Measurements from ENCODE around the gene PNP.

The PNP gene

DNA sequence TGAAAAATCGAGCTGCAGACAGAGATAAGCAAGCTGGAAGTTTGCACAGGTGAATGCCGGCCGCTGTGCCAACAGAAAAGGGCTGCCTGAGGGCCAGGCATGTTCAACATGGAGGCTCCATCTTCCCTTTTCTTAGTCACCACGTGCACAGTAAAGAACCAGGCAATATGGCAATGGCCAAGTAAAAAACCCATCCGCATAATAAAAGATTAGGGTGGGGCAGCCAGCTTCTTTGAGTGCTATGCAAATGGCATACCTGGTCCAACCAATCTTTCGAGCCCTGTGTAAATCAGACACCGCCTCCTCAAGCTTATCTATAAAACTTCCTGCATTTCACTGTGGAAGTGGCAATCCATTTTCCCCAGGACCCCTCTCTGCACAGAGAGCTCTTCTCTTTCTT is 16.7 kb downstream of the PNP start:
- Histone ChIP-seq H3K36me3 (ENCODE audit: control insufficient read depth in 2 of 2, insufficient read depth in 1 of 2, low read length in 2 of 2) (no peaks in the 10 kb centered on the region), H3K4me3 (ENCODE audit: low read depth, low read length) (no peak overlapping the region), H3K27ac (ENCODE audit: extremely low read depth, low read depth, low read length) (no peak overlapping the region), H3K4me1 (ENCODE audit: control insufficient read depth, insufficient read depth, low read length) (no peaks in the 10 kb centered on the region), H3K9me3 (ENCODE audit: control insufficient read depth, insufficient read depth, low read depth, low read length) (no peaks in the 10 kb centered on the region)
- POLR2A ChIA-PET = interaction anchor here (0.9 to 1.1 kb wide), 2 partner anchors 16 to 24 kb away, joined by 3 to 4 read pairs; partner anchors contain the start of gene PIP4P1
- TF ChIP-seq YY1 (tag by site-specific recombination; IDR thresholded peaks at IDR 0.05) (no peak), ZNF654 (tag by site-specific recombination; IDR thresholded peaks at IDR 0.05; ENCODE audit: low read depth) (no peak), ZNF791 (tag by site-specific recombination; IDR thresholded peaks at IDR 0.05) (no peak), ZNF596 (tag by site-specific recombination; IDR thresholded peaks at IDR 0.05) (no peak), ZNF624 (tag by site-specific recombination; IDR thresholded peaks at IDR 0.05) (no peak), ZNF157 (tag by site-specific recombination; IDR thresholded peaks at IDR 0.05) (no peak), ZNF843 (tag by site-specific recombination; IDR thresholded peaks at IDR 0.05) (no peak), BCL11B (tag by site-specific recombination; IDR thresholded peaks at IDR 0.05; ENCODE audit: low read depth) (no peak)
- TF ChIP-seq, protein P1, sequence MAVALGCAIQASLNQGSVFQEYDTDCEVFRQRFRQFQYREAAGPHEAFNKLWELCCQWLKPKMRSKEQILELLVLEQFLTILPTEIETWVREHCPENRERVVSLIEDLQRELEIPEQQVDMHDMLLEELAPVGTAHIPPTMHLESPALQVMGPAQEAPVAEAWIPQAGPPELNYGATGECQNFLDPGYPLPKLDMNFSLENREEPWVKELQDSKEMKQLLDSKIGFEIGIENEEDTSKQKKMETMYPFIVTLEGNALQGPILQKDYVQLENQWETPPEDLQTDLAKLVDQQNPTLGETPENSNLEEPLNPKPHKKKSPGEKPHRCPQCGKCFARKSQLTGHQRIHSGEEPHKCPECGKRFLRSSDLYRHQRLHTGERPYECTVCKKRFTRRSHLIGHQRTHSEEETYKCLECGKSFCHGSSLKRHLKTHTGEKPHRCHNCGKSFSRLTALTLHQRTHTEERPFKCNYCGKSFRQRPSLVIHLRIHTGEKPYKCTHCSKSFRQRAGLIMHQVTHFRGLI (tag by site-specific recombination; IDR thresholded peaks at IDR 0.05) = no peak
- CTCF ChIA-PET = interaction anchor here (1.1 kb wide), 1 partner anchor 650 kb away, joined by 3 read pairs; no protein-coding TSS in a partner anchor

DNA sequence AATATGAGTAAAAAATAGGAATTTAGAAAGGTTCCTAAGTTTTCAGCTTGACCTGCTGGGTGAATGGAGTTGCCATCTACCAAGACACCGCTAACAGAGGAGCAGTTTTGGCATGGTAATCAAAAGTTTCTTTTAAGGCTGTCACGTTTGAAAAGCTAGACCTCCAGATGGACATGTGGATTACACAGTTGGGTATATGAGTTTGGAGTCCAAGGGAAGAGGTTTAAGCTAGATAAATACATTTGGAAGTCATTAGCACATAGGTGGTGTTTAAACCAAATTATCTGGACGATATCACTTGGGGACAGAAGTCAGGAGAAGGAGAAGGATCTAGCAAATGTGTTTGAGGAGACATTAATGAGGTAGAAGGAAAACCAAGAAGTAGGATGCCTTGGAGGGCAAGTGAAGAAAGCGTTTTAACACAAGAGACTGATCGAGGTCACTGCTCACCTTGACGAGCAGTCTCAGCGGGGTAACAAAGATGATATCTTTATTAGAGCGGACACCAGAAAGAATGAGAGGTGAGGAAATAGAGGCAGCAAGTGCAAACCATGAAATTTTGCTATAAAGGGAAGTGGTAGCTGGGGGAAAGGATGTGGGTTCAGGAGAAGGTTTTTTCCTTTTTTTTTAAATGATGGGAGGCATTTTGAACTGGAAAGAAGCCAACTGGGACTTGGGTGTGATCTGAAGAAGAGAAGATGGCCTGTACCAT is 17.6 kb downstream of the PNP start:
- H3K27ac ChIP-seq (ENCODE audit: extremely low read depth, low read depth, low read length) = no peak overlapping the region
- CTCF ChIA-PET = interaction anchor here (0.6 to 1.1 kb wide), 3 partner anchors 38 to 649 kb away, joined by 3 read pairs; no protein-coding TSS in a partner anchor
- POLR2A ChIA-PET = interaction anchor here (0.7 to 1.1 kb wide), 3 partner anchors 17 to 25 kb away, joined by 3 to 4 read pairs (median 3); partner anchors contain the start of gene PIP4P1
- no peak overlapping the region for H3K4me3 ChIP-seq (ENCODE audit: low read depth, low read length)
- no peaks in the 10 kb centered on the region for H3K9me3 ChIP-seq (ENCODE audit: control insufficient read depth, insufficient read depth, low read depth, low read length)
- TF ChIP-seq, protein P2, sequence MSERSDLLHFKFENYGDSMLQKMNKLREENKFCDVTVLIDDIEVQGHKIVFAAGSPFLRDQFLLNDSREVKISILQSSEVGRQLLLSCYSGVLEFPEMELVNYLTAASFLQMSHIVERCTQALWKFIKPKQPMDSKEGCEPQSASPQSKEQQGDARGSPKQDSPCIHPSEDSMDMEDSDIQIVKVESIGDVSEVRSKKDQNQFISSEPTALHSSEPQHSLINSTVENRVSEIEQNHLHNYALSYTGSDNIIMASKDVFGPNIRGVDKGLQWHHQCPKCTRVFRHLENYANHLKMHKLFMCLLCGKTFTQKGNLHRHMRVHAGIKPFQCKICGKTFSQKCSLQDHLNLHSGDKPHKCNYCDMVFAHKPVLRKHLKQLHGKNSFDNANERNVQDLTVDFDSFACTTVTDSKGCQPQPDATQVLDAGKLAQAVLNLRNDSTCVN (tag by site-specific recombination; optimal IDR thresholded peaks at IDR 0.05) = no peak
- TF ChIP-seq ZNF175 (tag by site-specific recombination; IDR thresholded peaks at IDR 0.05) = no peak
- no peak for TF ChIP-seq ZNF266 (tag by site-specific recombination; IDR thresholded peaks at IDR 0.05; ENCODE audit: low read depth)
- no peak for TF ChIP-seq ZNF214 (tag by site-specific recombination; IDR thresholded peaks at IDR 0.05; ENCODE audit: borderline replicate concordance)
- TF ChIP-seq ZNF677 (tag by site-specific recombination; IDR thresholded peaks at IDR 0.05) = no peak
- no peak for TF ChIP-seq ZBTB7A (tag by site-specific recombination; IDR thresholded peaks at IDR 0.05; ENCODE audit: low read depth)
- TF ChIP-seq ZNF785 (tag by site-specific recombination; IDR thresholded peaks at IDR 0.05) = no peak
- no peak for TF ChIP-seq ZNF138 (tag by site-specific recombination; IDR thresholded peaks at IDR 0.05; ENCODE audit: borderline replicate concordance)
- TF ChIP-seq ZNF510 (tag by site-specific recombination; IDR thresholded peaks at IDR 0.05; ENCODE audit: insufficient replicate concordance) = no peak
- no peak for TF ChIP-seq ZNF121 (tag by site-specific recombination; IDR thresholded peaks at IDR 0.05)
- no peak for TF ChIP-seq ZNF629 (tag by site-specific recombination; IDR thresholded peaks at IDR 0.05)
- TF ChIP-seq ZNF391 (tag by site-specific recombination; IDR thresholded peaks at IDR 0.05; ENCODE audit: borderline replicate concordance, low read depth) = no peak
- TF ChIP-seq ZNF302 (tag by site-specific recombination; IDR thresholded peaks at IDR 0.05; ENCODE audit: low read depth) = no peak
- TF ChIP-seq ZNF426 (tag by site-specific recombination; IDR thresholded peaks at IDR 0.05) = no peak
- TF ChIP-seq ZNF169 (tag by site-specific recombination; IDR thresholded peaks at IDR 0.05) = no peak
- no peak for TF ChIP-seq ZNF837 (tag by site-specific recombination; IDR thresholded peaks at IDR 0.05)
- TF ChIP-seq, protein P3, sequence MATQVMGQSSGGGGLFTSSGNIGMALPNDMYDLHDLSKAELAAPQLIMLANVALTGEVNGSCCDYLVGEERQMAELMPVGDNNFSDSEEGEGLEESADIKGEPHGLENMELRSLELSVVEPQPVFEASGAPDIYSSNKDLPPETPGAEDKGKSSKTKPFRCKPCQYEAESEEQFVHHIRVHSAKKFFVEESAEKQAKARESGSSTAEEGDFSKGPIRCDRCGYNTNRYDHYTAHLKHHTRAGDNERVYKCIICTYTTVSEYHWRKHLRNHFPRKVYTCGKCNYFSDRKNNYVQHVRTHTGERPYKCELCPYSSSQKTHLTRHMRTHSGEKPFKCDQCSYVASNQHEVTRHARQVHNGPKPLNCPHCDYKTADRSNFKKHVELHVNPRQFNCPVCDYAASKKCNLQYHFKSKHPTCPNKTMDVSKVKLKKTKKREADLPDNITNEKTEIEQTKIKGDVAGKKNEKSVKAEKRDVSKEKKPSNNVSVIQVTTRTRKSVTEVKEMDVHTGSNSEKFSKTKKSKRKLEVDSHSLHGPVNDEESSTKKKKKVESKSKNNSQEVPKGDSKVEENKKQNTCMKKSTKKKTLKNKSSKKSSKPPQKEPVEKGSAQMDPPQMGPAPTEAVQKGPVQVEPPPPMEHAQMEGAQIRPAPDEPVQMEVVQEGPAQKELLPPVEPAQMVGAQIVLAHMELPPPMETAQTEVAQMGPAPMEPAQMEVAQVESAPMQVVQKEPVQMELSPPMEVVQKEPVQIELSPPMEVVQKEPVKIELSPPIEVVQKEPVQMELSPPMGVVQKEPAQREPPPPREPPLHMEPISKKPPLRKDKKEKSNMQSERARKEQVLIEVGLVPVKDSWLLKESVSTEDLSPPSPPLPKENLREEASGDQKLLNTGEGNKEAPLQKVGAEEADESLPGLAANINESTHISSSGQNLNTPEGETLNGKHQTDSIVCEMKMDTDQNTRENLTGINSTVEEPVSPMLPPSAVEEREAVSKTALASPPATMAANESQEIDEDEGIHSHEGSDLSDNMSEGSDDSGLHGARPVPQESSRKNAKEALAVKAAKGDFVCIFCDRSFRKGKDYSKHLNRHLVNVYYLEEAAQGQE (tag by site-specific recombination; IDR thresholded peaks at IDR 0.05) = no peak
- TF ChIP-seq, protein P4, sequence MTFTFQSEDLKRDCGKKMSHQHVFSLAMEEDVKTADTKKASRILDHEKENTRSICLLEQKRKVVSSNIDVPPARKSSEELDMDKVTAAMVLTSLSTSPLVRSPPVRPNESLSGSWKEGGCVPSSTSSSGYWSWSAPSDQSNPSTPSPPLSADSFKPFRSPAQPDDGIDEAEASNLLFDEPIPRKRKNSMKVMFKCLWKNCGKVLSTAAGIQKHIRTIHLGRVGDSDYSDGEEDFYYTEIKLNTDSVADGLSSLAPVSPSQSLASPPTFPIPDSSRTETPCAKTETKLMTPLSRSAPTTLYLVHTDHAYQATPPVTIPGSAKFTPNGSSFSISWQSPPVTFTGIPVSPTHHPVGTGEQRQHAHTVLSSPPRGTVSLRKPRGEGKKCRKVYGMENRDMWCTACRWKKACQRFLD (tag by site-specific recombination; IDR thresholded peaks at IDR 0.05) = no peak
- no peak for TF ChIP-seq ZBTB8A (tag by site-specific recombination; IDR thresholded peaks at IDR 0.05)
- no peak for TF ChIP-seq ZNF561 (tag by site-specific recombination; IDR thresholded peaks at IDR 0.05; ENCODE audit: borderline replicate concordance)
- no peaks in the 10 kb centered on the region for H3K36me3 ChIP-seq (ENCODE audit: control insufficient read depth in 2 of 2, insufficient read depth in 1 of 2, low read length in 2 of 2)
- H3K4me1 ChIP-seq (ENCODE audit: control insufficient read depth, insufficient read depth, low read length) = no peaks in the 10 kb centered on the region

Data from HEK293 (cell line).